ENCODE data around the gene PCBP4. TPM values are rescaled to one million over a fixed set of nuclear protein-coding genes. Genes with fewer than 3 reads are reported as not detected.

Gene PCBP4
- total RNA-seq, 4 donors from 2014 or later = 31.3 to 44.7 (median 37.7) TPM

DNA sequence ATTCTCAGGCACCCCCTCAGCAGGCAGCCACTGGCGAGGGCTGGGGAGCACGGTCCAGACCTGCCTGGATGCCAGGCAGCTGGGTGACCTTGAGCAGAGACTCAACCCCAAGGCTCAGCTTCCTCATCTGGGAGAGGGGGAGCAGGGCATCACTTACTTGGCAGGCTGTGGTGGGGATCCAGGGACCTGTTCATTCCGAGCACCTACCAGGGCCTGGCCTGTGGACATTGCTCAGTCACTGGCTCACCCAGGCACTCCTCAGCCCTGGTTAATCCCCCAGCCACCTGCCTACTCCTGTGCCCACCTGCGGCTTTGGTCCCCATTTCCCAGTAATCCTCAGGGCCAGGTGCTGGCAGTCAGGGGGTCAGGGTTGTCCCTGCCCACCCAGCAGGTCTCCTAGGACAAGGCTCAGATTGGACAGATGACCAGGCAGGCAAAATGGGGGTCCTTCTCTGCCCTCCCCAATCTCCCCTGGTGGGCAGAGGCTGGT lies 37.7 kb upstream of the PCBP4 start:
- Histone ChIP-seq H3K27me3 (no peaks in the 10 kb centered on the region), H3K4me1 (peaks cover 0 to 19% (median 3%) of the 10 kb centered on the region in 4 donors), H3K9me3 (no peaks in the 10 kb centered on the region), H3K4me3 (no peak overlapping the region), H3K36me3 (no peaks in the 10 kb centered on the region), H3K27ac (peak overlapping the region in 2 of 4 donors; percentile 3 to 4)
- no peak for TF ChIP-seq POLR2A (IDR thresholded peaks at IDR 0.05)
- no peak for TF ChIP-seq CTCF (IDR thresholded peaks at IDR 0.05)
- no peak for DNase-seq

GRCh38 chr3:52004163-52004787 lies 37.0 kb upstream of the PCBP4 start:
- no peak for TF ChIP-seq POLR2A (IDR thresholded peaks at IDR 0.05)
- peak in 1 of 6 experiments; percentile 22 for TF ChIP-seq CTCF (IDR thresholded peaks at IDR 0.05)

GRCh38 chr3:52002748-52003147 lies 35.5 kb upstream of the PCBP4 start:
- Histone ChIP-seq H3K27me3 (no peaks in the 10 kb centered on the region), H3K4me1 (peaks cover 0 to 19% (median 3%) of the 10 kb centered on the region in 4 donors), H3K36me3 (no peaks in the 10 kb centered on the region), H3K4me3 (no peak overlapping the region), H3K27ac (no peak overlapping the region), H3K9me3 (no peaks in the 10 kb centered on the region)
- no peak for TF ChIP-seq POLR2A (IDR thresholded peaks at IDR 0.05)
- no peak for TF ChIP-seq CTCF (IDR thresholded peaks at IDR 0.05)
- DNase-seq = no peak

More at GRCh38 chr3:52004163-52004787, 37.0 kb upstream of the PCBP4 start:
- Histone ChIP-seq H3K27ac (no peak overlapping the region), H3K9me3 (no peaks in the 10 kb centered on the region), H3K36me3 (no peaks in the 10 kb centered on the region), H3K27me3 (no peaks in the 10 kb centered on the region), H3K4me1 (peaks cover 0 to 19% (median 3%) of the 10 kb centered on the region in 4 donors), H3K4me3 (no peak overlapping the region)
- DNase-seq = no peak

DNA sequence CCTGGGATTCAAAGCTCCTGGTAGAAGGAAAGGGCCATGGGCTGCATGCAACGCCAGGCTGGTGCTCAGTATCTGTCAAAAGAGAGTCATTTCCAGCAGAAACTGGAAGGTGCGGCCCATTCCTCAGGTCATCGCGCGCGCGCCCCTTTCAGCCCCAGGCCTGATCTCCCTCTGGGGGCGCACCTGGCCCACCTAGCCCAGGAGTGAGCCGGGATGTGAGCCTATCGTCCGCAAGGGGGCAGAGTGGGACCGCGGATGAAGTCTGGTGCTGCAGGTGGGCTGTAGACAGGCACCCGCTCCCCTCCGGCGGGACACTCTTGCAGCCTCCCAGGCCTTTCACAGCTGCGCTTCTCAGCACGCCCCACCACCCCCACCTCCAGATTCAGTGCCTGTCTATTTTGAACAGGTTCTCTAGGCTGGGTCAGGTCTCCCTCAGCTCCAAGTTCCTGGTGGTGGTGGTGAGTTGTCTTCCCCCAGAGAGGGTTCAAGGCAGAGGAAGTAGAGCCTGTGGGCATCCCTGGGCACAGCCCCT lies 34.3 kb upstream of the PCBP4 start:
- TF ChIP-seq POLR2A (IDR thresholded peaks at IDR 0.05) (no peak), CTCF (IDR thresholded peaks at IDR 0.05) (peak; percentile 85 to 94 (median 91))
- no peak overlapping the region for H3K4me3 ChIP-seq
- H3K27me3 ChIP-seq = no peaks in the 10 kb centered on the region

DNA sequence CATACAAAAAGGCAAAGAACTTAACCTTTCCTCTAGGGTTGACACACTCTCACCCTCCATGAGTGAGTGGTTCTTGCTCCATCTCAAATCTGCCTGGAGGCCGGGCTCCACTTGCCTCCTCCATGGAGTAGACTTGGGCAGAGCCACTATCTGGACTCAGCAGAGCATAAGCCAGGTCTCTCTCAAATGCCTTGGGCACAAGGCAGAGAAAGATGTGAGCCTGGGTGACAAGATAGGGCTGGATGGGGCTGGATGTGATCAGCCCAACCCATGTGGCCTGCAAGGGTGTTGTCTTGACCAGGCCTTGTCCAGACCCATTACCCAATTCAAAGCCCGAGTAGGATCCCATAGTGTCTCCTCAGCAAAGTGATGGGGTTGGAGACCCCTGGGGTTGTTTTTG lies 32.6 kb upstream of the PCBP4 start:
- DNase-seq = no peak
- TF ChIP-seq CTCF (IDR thresholded peaks at IDR 0.05) = no peak
- no peak for TF ChIP-seq POLR2A (IDR thresholded peaks at IDR 0.05)
- H3K27me3 ChIP-seq = no peaks in the 10 kb centered on the region
- H3K4me3 ChIP-seq = no peak overlapping the region
- no peak overlapping the region for H3K27ac ChIP-seq
- H3K36me3 ChIP-seq = no peaks in the 10 kb centered on the region
- no peaks in the 10 kb centered on the region for H3K9me3 ChIP-seq
- H3K4me1 ChIP-seq = peaks cover 0 to 8% (median 4%) of the 10 kb centered on the region in 4 donors

More for the DNA sequence above, 34.3 kb upstream of the PCBP4 start:
- Histone ChIP-seq H3K9me3 (no peaks in the 10 kb centered on the region), H3K4me1 (peaks cover 0 to 18% (median 3%) of the 10 kb centered on the region in 4 donors), H3K27ac (no peak overlapping the region), H3K36me3 (no peaks in the 10 kb centered on the region)
- peak; percentile 84 to 92 (median 85) for DNase-seq
